NCI-H2196 (cell line): ENCODE results near the gene PAX8.

ENCODE experiments used
- DNase-seq: peaks from one replicate; lab custom pipeline; 2025; ENCODE audit not compliant: unreplicated experiment; lab: John Stamatoyannopoulos, UW

PAX8 gene

DNA sequence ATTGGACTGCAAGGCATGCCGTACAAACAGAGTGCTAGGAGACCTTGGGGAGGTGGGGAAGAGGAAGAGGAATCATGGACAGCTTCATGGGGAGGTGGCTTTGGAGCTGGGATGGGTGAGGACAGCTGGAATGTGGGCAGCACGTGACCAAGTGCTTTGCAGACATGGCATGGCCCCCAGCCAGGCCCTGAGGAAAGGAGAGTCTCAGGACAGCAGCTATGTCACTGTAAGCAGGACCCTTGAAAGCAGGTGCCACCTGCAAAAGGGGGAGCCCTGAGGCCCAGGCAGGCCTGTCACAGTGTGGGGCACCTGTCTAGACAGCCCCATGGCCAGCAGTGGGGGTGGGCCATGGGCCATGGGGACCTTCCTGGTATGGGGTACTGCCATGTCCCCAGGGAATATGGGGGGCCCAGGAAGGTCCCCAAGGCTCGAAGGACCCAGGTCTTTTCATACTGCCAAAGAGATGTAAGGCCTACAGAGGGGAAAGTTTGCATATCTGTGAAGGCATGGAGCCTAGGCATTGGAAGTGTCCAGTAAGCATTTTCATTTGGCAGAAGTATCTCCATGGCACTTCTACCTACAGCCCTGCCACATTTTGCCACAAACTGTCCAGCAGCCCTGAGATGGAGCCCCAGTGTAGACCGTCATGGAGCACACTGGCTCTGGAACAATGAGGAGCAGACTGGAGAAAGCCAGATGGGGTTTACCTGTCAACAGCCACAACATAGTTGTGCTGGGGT lies 9.9 kb downstream of the PAX8 start:
- DNase-seq: no peak

DNA sequence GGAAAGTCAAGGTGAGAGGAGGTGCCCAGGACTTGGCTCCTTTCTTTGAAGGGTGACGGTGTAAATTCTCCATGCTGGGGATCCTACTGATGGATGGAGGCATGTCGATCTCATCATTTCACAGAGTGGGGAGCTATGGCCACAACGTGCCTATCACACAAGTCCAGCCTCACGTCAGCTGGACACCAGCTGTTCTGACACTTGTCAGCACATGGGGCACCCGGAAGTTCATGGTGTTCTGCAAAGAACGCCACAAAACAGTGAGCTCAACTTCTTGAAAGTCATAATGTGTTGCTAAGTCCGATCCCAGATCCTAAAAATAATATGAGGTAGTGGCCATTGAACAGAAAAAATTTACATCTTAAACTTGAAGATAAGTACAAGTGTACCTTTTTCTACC lies 12.3 kb downstream of the PAX8 start:
- no peak for DNase-seq

DNA sequence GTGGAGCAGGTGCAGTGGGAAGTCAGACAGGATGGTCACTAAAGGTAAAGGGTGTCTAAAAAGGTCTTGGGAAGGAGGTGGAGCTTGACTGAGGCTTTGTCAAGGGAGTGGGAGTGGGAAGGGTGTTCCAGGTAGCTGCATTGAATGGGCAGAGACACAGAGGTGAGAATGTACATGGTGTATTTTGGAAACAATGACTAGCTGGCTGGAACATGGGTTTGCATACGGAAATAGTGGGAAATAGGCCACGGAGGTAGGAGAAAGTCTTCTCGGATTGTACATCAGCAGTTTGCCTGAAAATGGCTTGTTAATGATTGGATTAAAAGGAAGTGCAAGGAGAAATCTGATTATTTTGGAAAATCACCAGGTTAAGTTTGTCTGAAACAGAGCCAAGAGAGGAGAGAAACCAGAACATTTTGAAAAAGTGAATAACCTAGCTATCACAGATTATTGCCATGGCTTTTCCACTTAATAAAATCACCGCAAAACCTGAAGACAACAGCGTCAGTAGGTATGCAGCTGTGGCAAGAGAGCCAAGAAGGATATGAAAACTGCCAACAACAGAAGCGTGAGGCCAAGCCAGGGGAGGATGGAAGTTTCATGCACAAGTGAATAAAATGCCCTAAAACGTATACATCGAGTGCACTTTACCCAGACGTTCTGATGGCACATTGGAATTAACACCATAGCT lies 13.9 kb downstream of the PAX8 start:
- DNase-seq: no peak

DNA sequence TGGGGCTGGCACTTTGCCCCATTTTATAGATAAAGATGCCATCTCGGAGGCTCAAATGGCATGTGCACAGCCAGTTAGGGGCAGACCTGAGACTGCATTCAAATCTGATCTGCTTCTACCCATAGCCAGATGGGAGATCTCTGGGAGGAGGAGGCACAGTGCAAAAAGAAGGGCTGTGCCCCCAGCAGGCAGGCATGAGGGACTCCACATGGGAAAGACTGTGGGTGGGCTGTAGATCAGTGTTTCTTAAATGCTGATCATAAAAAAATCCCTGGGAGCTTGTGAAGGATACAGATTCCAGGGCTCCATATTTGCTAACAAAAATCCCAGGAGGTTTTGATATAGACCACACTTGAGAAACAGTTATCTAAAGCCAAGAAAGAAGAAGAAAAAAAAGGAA lies 15.2 kb downstream of the PAX8 start:
- DNase-seq: no peak

DNA sequence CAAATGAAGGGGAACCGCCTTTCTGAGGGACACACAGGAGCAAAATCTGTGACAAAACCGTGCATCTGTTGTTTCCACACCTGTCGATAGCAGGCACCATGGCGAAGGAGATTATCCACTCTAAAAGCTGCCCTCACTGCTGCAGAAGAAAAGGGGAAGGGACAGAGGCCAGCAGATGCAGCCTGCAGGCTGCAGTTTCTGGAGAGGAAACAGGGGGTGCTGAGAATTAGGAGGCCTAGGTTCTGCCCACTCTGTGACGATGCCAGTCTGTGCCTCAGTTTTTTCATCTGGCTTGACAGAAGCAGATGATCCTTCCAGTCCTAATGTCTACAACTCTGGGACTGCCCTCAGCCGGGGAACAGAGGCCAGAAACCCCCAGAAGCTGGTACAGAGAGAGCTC lies 17.7 kb downstream of the PAX8 start:
- no peak for DNase-seq

DNA sequence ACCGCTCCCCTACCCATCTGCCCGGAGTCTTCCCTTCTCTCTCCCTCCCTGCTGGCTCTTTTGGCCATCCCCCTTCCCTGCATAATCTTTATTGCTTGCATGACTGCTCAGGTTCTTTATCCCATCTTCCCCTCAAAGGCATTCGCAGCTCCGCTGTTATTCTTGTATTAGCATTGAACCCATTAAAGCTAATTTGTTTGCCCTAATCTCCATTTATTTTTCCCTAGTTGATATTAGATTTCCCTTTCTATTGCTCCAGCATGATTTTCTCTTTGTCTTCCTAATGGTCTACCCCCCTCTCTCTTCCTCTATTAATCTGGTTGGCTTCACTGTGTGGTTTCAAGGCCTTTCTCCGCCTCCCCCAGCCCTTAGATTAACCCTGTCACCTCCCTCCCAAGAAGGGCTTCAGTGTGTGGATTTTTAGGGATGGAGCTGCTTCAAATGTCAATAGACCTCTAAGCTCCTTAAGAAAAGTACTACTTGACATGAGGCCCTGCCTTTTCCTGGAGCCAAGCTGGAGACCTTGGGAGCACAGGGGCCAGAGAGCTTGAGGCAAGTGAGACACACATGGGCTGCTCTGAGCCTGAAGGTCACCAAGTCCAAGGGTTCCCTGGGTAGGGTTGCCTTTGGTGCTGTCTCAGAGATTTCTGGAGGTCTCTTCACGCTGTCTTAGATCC lies 20.1 kb downstream of the PAX8 start:
- DNase-seq: no peak

DNA sequence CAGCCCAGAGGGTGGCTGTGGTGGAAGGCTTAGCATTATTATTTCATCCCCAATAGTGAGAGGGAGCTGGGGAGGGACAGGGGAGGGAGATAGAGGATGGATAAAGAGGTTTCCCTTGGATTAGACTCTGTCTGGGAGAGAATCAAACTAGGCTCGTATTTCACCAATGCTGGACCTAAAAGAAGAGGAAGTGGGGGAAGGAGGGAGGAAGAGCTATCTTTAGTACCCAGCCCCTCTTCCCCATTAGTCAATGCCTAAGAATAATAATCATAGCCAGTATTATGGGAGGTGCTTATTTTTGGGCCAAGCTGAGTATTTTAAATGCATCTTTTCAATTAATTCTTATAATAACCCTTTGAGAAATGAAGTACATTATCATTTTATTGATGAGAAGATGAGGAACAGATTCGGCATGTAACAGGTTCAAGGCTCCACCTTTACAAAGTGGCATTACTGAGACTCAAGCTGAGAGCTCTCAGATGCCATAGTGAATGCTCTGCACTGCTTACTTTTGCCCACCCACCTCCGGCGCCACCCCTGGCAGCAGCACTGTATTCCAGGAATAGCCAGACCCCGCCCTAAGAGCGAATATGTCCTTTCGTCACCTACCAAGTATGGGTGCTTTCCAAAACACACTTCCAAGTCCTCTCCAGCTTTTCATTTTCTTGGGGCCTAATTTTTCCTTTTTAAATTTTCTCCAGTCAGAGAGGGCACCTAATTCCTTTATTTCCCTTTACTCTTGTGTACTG lies 21.0 kb downstream of the PAX8 start:
- DNase-seq: no peak

DNA sequence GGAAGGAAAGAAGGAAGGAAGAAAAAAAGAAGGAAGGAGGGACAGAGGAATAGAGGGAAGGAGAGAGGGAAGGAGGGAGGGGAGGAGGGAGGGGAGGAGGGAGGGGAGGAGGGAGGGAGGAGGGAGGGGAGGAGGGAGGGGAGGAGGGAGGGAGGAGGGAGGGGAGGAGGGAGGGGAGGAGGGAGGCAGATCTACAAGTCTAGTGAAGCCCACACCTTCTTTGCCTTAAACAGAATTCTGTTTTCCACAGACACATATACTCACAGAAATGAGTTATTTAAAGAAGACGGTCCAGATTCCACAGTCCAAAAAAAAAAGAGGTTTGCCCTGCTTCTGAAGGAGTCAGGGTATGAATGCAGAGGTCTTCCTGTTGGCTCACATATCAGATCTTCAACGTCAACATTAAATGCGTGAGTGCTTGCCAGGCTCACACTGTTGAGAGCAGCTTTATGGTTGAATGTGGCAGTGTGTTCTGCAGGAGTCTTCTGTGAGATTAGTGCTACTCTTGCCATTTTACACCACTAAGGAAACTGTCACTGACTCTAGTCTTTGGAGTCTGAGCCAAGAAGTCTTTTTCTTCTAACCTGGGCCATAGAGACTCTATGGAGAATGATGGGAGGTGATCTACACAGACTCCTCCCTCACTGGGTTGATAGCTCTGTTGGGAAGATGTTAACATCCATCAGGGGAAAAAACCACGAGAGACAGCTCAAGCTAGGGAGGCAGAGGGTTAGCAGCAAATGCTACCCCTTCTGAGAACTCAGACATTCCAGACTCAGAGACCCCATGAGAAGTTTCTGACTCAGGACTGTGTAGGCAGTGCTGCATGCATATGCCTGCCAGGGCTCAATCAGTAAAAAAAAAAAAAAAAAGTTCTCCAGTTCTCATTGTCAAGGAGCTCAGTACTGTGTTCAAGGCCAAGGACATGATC lies 23.3 kb downstream of the PAX8 start:
- DNase-seq: no peak

DNA sequence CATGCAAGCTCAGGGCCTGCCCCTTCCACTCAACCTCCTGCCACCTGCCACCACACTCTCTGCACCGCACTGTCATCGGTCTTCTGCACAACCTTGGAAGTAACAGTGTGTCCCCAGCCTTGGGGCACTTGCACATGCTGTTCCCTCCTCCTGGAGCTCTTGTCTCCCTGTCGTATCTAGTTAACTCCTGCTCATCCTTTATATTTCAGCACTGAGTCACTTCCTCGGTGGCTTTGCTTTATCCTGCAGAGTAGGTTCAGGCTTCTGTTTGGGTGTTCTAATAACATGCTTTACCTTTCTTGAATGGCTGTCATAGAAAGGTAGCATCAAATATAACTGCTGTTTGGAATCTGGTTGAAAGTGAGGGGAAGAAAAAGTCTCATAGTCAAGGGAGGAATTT lies 25.3 kb downstream of the PAX8 start:
- no peak for DNase-seq

DNA sequence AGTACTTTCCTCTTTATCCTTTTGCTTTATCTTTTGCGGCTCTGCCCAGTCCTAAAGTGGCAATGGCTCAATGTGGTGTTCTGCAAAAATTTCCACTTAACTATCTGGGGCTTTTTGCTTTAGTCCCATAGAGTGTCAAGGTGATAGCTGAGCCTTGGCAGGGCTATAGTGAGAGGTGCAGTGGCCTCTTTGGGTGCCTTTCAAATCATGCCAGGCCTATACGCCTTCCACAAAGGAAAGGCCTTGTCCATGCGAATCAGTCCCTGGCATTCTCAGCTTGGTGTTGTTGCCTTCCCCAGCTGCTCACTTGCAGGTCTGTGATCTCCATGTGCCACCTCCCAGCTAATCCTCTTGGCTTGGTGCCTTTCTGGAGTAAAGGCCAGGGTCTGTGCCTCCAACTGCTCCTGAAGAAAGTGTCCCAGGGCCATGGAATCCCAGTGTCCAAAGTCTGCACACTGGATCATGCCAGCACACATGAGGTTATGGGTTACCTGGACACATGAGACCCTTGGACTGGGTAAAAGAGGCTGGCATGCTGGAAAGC lies 26.6 kb downstream of the PAX8 start:
- no peak for DNase-seq

DNA sequence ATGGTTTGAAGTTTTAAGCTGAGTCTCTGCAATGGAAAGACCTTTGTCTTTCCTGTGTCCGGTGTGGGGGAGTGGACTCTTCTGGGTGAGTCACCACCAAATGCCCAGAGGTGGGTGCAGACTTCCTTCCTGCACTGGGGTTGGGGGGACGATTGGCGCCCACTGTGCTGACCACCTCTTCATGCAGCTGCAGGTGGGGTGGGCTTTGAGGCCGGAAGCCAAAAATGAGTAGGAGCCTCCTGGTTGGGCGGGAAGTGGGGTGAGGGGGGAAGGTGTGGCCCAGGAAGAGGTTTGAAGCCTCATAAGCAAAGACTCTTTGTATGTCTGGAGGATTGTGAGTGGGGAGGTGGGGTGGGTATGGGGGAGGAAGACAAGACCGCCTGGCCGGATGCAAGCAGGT lies 27.6 kb downstream of the PAX8 start:
- DNase-seq: no peak

DNA sequence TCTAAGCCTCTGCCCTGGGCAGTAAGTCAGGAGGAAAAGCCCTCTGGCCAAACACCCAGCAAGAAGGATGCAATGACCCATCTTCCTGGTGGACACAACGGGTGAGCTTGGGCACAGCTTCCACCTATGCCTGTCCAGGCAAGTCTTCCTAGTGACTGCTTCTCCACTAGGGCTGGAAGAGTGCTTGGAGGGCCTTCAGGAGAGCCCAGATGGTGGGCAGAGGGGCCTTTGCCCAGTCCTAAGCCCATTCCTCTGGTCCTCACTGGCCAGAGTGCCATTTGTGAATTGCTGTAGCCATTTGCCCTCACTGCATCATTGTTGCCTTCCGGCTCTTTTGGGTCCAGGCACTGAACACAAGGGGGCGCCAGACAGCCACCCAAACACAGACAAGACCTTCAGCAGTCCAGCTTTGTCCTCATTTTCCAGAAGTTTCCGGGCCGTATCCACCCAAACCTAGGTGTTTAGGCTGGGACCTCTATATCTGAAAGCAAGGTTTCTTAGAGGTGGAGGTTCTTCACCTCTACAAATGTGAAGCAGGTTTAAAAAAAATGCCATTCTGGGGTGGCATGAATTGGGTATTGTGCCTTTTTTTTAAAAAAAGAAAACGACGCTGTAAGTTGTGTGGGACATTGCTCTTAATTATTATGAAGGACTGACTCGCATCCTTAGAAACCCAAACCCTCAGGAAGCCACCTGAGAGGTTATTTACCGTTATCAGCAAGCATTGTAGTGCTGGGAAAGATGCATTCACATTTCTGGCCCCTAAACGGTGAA lies 29.5 kb downstream of the PAX8 start:
- peak; percentile 53 for DNase-seq

DNA sequence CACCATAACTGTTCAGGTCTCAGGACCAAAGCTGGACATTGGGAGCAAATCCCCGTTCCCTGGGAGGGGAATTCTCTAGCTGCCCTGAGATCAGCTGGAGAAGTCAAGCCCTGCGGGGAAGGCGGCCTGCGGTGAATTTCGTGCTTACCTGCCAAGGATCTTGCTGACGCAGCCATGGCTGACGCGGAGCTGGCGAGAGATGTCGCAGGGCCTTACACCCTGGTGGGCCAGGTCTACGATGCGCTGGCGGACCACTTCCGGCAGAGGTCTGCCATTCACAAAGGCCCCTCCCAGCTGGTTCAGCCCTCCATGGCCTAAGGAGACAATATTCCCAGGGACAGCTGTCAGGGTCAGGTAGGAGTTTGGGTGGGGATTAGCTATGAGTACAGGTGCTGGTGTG lies 32.1 kb downstream of the PAX8 start:
- no peak for DNase-seq

DNA sequence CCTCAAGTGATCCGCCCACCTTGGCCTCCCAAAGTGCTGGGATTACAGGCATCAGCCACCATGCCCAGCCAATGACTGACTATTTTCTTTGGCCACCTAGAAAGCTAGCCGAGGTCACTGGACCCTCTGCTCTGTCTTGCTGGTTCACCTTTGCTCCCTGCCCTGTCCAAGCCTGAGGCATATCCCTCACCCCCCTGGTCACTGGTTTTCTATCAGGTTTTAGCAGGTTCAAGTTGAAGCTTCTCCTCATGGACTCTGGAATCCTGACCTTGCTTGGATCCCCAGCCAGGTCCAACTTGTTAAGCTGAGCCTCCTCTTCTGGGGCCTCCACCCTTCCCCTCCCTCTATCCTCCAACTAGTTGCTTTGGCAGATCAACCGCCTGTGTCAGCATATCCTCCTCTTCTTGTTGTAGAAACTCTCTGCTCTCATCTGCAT lies 33.4 kb downstream of the PAX8 start:
- no peak for DNase-seq

DNA sequence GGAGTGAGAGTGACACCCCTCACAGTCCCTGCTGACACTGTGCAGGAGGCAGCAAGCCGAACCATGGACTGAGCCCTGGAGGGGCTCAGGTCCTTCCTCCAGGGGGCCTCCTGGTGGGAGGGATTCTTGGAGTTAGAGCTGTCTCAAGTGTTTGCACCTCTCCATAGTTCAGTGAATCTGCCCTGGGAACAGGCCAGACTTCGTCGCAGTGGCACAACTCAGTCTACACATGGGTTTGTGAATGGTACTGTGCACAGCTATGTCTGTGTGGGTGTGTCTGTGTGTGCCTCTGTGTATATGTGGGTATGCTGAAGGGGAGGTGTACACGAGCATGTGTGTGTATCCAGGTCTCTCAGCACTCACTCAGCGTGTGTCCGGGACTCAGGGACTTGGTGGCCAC lies 36.4 kb downstream of the PAX8 start:
- DNase-seq: no peak

DNA sequence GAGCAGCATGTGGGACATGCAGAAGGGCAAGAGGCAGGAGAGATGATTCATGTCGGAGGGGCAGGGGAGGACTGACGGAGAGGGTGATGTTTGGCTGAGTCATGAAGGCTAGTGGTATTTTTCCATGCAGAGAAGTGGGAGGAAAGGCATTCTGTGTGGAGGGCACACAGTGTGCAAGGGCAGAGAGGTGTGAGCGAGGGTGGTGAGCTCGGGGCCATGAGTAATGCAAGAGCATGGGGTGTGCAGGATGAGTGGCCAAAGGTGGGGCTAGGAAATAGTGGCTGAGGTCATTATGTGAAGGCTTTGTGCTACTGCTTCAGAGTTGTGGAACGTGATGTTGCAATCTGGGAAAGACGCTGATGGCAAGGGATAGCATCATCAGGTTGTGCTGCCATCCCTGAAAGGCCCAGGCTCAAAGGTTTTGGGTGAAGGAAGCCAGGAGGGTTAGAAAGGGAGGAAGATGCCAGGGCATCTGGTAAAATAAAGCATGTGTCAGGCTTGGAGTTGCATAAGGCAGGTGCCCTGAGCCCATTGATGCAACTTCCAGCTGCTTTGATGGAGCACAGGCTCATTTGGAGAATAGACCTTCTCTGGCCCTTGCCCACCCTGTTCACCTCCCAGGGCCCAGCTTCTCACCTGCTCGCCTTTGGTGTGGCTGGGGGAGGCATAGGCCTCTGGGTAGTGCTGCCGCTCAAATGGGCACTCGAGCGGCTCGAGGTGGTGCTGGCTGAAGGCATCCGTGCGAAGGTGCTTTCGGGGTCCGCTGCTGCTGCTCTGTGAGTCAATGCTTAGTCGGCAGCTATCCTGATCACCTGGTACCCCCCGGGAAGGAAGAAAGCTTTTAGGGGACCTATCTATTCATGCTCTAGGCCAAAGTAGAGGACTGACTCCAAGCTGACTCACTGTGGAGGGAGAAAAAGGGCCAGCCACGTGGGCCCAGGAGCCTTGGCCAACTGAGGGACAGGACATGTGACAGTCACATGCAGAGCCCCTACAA lies 37.5 kb downstream of the PAX8 start:
- peak; percentile 26 for DNase-seq

DNA sequence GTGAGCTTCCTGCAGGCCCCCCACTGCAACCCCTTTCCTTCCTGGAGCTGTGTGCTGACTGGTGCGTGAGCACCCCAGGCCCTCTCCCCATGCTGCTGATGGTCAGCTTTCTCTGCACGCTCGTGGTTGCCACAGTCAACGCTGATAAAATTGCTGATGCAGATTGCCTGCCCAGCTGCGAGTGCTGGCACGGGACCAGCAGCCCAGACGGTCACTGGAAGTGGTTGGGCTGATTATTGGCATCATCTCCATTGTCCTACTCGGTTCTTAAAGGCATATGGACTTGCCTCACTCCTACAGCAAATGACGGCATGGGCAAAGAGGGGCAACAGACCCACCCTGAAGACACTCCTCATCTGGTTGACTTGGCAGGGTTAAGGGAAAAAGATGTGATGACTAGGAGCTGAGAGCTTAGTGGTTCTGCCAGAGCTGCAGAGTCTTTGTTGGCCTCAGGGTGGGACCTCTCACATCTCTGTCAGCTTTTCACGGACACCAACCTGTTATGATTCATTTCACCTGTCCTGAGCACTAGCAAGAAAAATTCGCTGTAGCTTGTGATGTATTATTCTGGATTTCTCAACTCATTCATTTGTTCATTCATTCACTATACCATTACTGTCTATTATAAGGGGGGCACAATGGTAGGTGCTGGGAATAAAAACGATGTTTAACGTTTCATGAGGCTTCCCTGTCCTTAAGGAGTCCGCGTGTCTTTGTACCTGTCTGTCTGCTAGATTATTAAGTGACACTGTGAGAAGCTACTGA lies 38.4 kb downstream of the PAX8 start:
- peak; percentile 78 for DNase-seq
